Prostate gland (tissue), 2 donors: ENCODE data around the gene TLX1.

Experiments
- POLR2A ChIP-seq: fragments of 450-650 bp; IDR thresholded peaks from one replicate; pipeline ENCODE4 v1.6.1; 2016; ENCODE audit warnings: antibody characterized with exemption, mild to moderate bottlenecking
- TF ChIP-seq, protein P1 (sequence below), 4 experiments: fragments of 200-600 bp in 2 of 4; fragments of 450-650 bp in 2 of 4; sonication (generic) in 2 of 4; IDR thresholded peaks; 1 replicate in 3 of 4; 2 replicates in 1 of 4; pipeline ENCODE4 v1.5.1; 2016 to 2019; ENCODE audit warnings: antibody characterized with exemption in 4 of 4, mild to moderate bottlenecking in 2 of 4, moderate library complexity in 2 of 4

DNA sequence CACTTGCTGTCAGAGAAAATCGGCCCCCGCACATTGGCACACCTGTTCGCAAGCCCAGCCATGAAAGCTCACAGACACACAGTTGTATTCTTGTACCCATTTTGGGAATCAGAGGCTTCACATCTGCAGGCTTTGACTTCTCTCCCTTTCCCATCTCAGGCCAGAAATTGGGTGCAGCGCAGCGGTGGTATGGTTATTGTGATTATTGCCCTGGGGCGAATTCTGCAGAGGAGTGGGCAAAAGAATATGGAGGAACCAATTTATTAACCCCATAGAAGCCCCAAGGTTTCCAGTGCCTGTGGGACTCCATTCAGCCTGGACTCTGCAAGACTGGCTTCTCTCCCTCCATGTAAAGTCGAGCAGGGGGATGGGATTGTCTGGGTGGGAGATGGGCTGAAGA is 14.0 kb downstream of the TLX1 start:
- TF ChIP-seq, protein P1, sequence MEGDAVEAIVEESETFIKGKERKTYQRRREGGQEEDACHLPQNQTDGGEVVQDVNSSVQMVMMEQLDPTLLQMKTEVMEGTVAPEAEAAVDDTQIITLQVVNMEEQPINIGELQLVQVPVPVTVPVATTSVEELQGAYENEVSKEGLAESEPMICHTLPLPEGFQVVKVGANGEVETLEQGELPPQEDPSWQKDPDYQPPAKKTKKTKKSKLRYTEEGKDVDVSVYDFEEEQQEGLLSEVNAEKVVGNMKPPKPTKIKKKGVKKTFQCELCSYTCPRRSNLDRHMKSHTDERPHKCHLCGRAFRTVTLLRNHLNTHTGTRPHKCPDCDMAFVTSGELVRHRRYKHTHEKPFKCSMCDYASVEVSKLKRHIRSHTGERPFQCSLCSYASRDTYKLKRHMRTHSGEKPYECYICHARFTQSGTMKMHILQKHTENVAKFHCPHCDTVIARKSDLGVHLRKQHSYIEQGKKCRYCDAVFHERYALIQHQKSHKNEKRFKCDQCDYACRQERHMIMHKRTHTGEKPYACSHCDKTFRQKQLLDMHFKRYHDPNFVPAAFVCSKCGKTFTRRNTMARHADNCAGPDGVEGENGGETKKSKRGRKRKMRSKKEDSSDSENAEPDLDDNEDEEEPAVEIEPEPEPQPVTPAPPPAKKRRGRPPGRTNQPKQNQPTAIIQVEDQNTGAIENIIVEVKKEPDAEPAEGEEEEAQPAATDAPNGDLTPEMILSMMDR (IDR thresholded peaks at IDR 0.05), result no peak
- TF ChIP-seq POLR2A, result no peak
